Kidney (tissue), 14 donors: ENCODE results near the gene ZNF560. TPM values are rescaled to one million over a fixed set of nuclear protein-coding genes. Genes with fewer than 3 reads are reported as not detected.

ENCODE experiments used
- DNase-seq, 5 donors: peaks; one replicate each; pipeline ENCODE4 v3.0.0-alpha.2; 2013 to 2020
- FAIRE-seq: peaks from 2 replicates; lab custom pipeline; 2012; peaks lifted over from hg19 to GRCh38; lab: Jason Lieb, UNC
- H3K27ac ChIP-seq, 2 donors: one replicate each; pipeline ENCODE4 v1.7.0; 2013; ENCODE audit warnings: low read depth in 2 of 2, low read length in 2 of 2, inconsistent platforms in 1 of 2
- H3K27me3 ChIP-seq: one replicate; pipeline ENCODE4 v1.7.1; 2013; ENCODE audit warnings: low read length, inconsistent platforms; ENCODE audit not compliant: control insufficient read depth, insufficient read depth
- H3K36me3 ChIP-seq, 3 donors: one replicate each; pipeline versions ENCODE4 v1.7.0 to v1.7.1; 2013; ENCODE audit warnings: low read length in 3 of 3, control low read depth in 1 of 3, inconsistent platforms in 1 of 3; ENCODE audit not compliant: insufficient read depth in 3 of 3, control insufficient read depth in 2 of 3
- H3K4me1 ChIP-seq, 3 donors: one replicate each; pipeline versions ENCODE4 v1.7.0 to v1.7.1; 2013; ENCODE audit warnings: low read length in 3 of 3, inconsistent platforms in 1 of 3, low read depth in 1 of 3; ENCODE audit not compliant: control insufficient read depth in 2 of 3, insufficient read depth in 2 of 3
- H3K4me3 ChIP-seq, 3 donors: one replicate each; pipeline versions ENCODE4 v1.7.0 to v1.8.1; 2013; ENCODE audit warnings: low read length in 3 of 3, control low read depth in 1 of 3, inconsistent platforms in 1 of 3
- H3K9ac ChIP-seq, 3 donors: one replicate each; pipeline versions ENCODE4 v1.7.0 to v1.7.1; 2013; ENCODE audit warnings: low read length in 3 of 3, control low read depth in 1 of 3, inconsistent platforms in 1 of 3
- H3K9me3 ChIP-seq, 3 donors: one replicate each; pipeline versions ENCODE4 v1.7.0 to v1.7.1; 2013; ENCODE audit warnings: low read length in 3 of 3, control low read depth in 1 of 3, inconsistent platforms in 1 of 3; ENCODE audit not compliant: control insufficient read depth in 2 of 3, insufficient read depth in 1 of 3
- intact Hi-C: fragments of 100-400 bp; cut with DNase I; formaldehyde crosslinking; loops from one replicate; pipeline ENCODE4 v1.11.1; 2022
- polyA plus RNA-seq: library from polyadenylated mRNA; stranded (reverse); fragments of 350-450 nt; fragmentation: Illumina TruSeq; extraction: RNeasy Lipid Tissue Mini Kit (QIAGEN cat#74804); gene quantifications from one replicate; pipeline ENCODE4 v1.2.3, GENCODE V29; 2014; ENCODE audit warnings: low read depth, low replicate concordance; ENCODE audit not compliant: insufficient read depth
- total RNA-seq: library from RNA; stranded (reverse); fragmentation: NEBNext Ultra II Directional; extraction: Animal tissue kit (Norgen Biotek cat#: 25700); gene quantifications from one replicate; pipeline ENCODE4 v1.2.1, GENCODE V29; 2021
- TF ChIP-seq, protein P1 (sequence below): IDR thresholded peaks from 3 replicates; pipeline ENCODE4 v1.5.1; 2012; ENCODE audit warnings: mild to moderate bottlenecking, moderate library complexity, borderline replicate concordance; ENCODE audit not compliant: insufficient read depth; ENCODE audit errors: extremely low read depth
- donor health status: control.
- donor health status: control.
- donor health status: control.
- donor health status: control.
- donor health status: control.
- donor health status: DM: yes; HTN: yes; CAD: no.
- donor health status: Normal renal cell carcinoma (clear cell type).

The ZNF560 gene
- total and polyA plus RNA-seq, 2 donors from 2014 or later: not detected

DNA sequence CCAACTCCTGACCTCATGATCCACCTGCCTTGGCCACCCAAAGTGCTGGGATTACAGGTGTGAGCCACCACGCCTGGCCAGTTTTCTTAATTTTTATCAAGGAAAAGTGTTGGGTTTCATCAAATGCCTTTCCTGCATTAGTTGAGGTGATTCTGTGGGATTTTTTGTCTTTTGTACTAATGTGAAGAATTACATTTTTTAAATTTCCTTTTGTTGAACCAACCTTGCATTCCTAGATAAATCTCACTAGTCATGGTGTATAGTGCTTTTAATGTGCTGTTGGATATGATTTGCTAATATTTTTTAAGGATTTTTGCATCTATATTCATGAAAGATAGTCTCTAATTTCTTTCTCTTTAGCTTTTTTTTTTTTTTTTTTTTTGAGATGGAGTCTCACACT is 2.4 kb upstream of the ZNF560 start:
- no peaks in the 10 kb centered on the region for H3K4me1 ChIP-seq
- H3K36me3 ChIP-seq: no peaks in the 10 kb centered on the region
- intact Hi-C loops: no loop called here
- H3K9ac ChIP-seq: no peak overlapping the region
- no peak overlapping the region for H3K27ac ChIP-seq
- no peak for FAIRE-seq
- H3K27me3 ChIP-seq: no peaks in the 10 kb centered on the region
- no peak for DNase-seq
- H3K4me3 ChIP-seq: no peak overlapping the region
- H3K9me3 ChIP-seq: peaks cover 0 to 17% (median 3%) of the 10 kb centered on the region in 3 donors
- TF ChIP-seq, protein P1, sequence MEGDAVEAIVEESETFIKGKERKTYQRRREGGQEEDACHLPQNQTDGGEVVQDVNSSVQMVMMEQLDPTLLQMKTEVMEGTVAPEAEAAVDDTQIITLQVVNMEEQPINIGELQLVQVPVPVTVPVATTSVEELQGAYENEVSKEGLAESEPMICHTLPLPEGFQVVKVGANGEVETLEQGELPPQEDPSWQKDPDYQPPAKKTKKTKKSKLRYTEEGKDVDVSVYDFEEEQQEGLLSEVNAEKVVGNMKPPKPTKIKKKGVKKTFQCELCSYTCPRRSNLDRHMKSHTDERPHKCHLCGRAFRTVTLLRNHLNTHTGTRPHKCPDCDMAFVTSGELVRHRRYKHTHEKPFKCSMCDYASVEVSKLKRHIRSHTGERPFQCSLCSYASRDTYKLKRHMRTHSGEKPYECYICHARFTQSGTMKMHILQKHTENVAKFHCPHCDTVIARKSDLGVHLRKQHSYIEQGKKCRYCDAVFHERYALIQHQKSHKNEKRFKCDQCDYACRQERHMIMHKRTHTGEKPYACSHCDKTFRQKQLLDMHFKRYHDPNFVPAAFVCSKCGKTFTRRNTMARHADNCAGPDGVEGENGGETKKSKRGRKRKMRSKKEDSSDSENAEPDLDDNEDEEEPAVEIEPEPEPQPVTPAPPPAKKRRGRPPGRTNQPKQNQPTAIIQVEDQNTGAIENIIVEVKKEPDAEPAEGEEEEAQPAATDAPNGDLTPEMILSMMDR: no peak

DNA sequence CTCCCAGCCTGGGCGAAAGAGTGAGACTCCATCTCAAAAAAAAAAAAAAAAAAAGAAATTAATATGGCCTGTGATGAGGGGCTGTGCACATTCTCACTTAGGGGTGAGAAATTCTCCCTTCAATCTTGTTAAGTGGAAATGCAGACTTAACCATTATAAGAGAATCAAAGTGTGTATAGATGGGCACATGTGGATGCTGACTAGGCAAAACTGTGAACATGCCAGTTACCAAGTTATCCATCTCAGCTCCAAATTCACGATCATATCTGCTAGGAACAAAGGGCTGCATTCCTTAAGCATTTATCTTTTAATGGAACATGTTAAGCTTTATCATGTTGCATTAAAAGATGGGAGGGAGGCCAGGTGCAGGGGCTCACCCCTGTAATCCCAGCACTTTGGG is 4.3 kb downstream of the ZNF560 start:
- Histone ChIP-seq H3K27me3 (no peaks in the 10 kb centered on the region), H3K9ac (no peak overlapping the region), H3K9me3 (peaks cover 0 to 21% (median 6%) of the 10 kb centered on the region in 3 donors), H3K36me3 (no peaks in the 10 kb centered on the region), H3K4me3 (no peak overlapping the region), H3K27ac (no peak overlapping the region), H3K4me1 (no peaks in the 10 kb centered on the region)
- TF ChIP-seq, protein P1: no peak
- FAIRE-seq: no peak
- DNase-seq: no peak
- intact Hi-C loops: no loop called here

GRCh38 chr19:9487016-9487415 is 11.4 kb downstream of the ZNF560 start:
- H3K4me3 ChIP-seq: no peak overlapping the region
- intact Hi-C loops: no loop called here

More at GRCh38 chr19:9487016-9487415, 11.4 kb downstream of the ZNF560 start:
- FAIRE-seq (no peak), DNase-seq (no peak)
- no peaks in the 10 kb centered on the region for H3K36me3 ChIP-seq
- no peak overlapping the region for H3K9ac ChIP-seq
- peaks cover 0 to 27% (median 18%) of the 10 kb centered on the region in 3 donors for H3K9me3 ChIP-seq
- H3K4me1 ChIP-seq: no peaks in the 10 kb centered on the region
- H3K27ac ChIP-seq: no peak overlapping the region
- TF ChIP-seq, protein P1: no peak
- no peaks in the 10 kb centered on the region for H3K27me3 ChIP-seq
